Measurements from ENCODE around the gene SOHLH1.
"Not testable (repeated sequence)": the region's sequence is repeated elsewhere in the genome, so short reads cannot be mapped to it uniquely, and the experiment has no call there.

SOHLH1 gene

DNA sequence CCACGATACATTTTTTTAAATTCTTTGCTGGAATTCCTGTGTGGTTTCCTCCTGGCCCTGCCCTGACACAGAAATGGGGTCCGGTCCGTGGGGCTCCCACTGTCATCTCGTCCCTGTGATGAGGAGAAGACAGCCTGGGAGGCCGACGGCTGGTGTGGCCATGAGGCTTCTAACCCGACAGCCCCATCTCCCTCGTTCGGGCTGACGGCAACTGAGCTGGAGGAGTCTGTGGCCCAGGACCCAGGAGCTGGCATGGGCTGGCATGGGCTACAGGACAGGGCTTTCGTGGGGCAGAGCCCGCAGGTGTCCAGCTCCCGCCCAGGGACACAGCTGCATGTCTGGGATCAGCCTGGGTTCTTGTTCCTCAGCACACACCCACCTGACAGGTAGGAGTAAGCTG, 22.4 kb downstream of the SOHLH1 start:
- DNase-seq, result no peak

- DNase-seq, result no peak
Measured at GRCh38 chr9:135674977-135675376, 24.3 kb downstream of the SOHLH1 start.

GRCh38 chr9:135673941-135674340, 25.3 kb downstream of the SOHLH1 start:
- DNase-seq, result no peak

- not testable (repeated sequence) for DNase-seq
Measured at GRCh38 chr9:135672786-135673185, 26.5 kb downstream of the SOHLH1 start.

DNA sequence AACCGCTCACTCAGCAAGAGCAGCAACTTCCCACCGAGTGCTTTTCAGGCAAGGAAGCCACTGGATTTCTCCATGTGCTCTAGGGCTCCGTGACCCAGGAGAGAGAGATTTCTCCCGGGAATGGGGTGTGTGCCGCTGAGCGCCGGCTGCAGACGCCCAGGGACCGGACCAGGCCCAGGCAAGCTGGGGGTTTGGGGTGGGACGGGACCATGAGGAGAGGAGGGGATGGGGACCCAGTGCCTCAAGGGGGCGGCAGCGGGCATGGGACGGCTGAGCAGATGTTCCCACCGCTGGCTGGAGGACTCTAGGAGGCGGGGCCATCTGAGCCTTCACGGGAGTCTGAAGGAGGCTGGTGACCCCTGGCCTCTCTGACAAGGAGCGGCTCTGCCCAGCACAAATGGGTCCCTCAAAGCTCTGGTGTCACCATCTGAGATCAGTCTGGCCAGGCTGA, 27.7 kb downstream of the SOHLH1 start:
- DNase-seq, result no peak

- no peak for DNase-seq
Measured at GRCh38 chr9:135670721-135671590, 28.3 kb downstream of the SOHLH1 start.

DNA sequence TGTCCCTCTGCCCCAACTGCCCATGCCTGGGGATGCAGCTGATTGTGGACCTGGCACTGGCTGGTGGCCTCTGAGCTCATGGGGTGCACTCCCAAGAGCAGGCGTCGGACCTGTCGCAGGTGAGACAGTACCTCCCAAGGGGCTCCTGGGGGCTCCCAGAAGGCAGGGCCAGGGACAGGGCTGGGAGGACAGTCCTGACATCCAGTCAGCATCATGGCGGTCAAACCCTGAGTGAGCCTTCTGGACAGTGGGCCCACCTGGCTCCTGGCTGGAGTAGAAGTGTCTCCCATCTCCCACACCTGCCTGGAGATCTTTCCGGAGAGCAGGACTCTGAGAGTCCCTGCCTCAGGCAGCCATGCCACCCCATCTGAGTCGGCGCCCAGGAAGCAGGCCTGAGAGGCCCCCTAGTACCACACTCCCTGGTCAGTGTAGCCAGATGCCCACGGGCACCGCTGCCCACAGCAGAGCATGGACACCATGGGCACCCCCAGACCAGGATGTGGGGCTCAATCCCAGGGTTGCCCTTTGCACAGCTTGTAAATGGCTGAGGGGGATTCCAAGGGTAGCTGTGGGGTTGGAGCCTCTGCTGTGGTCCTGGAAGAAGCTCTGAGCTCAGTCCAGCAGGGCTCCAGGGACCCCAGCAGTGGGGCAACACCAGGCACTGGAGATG, 29.5 kb downstream of the SOHLH1 start:
- no peak for DNase-seq

DNA sequence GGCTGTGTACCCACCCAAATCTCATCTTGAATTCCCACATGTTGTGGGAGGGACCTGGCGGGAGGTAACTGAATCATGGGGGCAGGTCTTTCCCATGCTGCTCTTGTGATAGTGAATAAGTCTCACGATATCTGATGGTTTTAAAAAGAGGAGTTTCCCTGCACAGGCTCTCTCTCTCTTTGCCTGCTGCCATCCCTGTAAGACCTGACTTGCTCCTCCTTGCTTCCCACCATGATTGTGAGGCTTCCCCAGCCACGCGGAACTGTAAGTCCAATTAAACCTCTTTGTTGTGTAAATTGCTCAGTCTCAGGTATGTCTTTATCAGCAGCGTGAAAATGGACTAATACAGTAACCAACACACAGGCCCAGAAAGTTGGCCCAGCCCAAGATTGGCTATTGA, 30.3 kb downstream of the SOHLH1 start:
- not testable (repeated sequence) for DNase-seq

DNA sequence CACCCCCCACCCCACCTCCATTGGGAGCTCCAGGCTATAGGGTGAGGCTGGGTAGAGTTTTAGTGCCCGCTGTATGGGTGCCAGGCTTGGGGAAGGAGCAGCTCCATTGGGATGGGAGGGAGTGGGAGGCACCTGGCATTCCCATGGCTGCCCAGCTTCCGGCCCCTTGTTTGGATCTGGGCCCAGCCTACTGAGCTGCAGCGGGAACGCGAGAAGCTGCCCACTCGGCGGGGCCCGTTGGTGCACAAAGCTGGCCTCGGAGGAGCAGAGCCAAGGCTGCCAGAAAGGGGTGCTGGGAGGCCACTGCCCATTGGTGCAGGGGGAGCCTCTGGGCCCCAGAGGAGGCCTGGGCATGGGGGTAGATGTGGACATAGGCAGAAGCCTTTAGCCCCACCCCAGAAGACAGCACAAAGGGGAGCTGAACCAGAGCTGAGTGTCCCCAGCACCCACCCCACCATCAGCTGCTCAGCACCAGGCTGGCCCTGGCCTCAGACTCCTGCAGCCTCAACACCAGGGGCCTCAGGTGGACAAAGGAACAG, 31.7 kb downstream of the SOHLH1 start:
- no peak for DNase-seq

- no peak for DNase-seq
Measured at GRCh38 chr9:135666534-135667462, 32.5 kb downstream of the SOHLH1 start.

DNA sequence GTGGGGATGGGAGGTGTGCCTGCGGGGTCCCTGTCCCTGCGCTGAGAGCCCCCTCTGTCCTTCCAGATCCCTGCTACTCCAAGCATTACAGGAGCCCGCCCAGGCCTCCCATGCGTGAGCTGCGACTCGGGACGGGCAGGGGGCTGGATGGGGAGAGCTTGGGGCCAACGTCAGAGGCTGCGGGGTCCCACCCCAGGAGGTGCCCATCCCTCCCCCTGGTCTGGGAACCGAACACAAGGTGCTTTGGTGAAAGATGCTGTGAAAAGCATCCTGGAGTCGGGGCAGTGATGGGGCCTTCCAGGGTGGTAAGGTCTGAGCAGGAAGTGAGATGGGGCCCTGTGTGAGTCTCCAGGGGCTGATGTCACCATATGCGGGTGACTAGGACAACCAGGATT, 33.5 kb downstream of the SOHLH1 start:
- DNase-seq, result no peak

GRCh38 chr9:135664801-135665794, 34.2 kb downstream of the SOHLH1 start:
- no peak for DNase-seq

- DNase-seq, result no peak
Measured at GRCh38 chr9:135664266-135664665, 35.0 kb downstream of the SOHLH1 start.

GRCh38 chr9:135663857-135664256, 35.4 kb downstream of the SOHLH1 start:
- DNase-seq, result no peak

GRCh38 chr9:135663451-135663770, 35.9 kb downstream of the SOHLH1 start:
- no peak for DNase-seq

- DNase-seq, result no peak
Measured at GRCh38 chr9:135662758-135663450, 36.4 kb downstream of the SOHLH1 start, which contains the start of gene LCN9. TSS of gene LCN9 (plus strand) at chr9:135663309. CDS start at chr9:135663322, 13 bp downstream.

DNA sequence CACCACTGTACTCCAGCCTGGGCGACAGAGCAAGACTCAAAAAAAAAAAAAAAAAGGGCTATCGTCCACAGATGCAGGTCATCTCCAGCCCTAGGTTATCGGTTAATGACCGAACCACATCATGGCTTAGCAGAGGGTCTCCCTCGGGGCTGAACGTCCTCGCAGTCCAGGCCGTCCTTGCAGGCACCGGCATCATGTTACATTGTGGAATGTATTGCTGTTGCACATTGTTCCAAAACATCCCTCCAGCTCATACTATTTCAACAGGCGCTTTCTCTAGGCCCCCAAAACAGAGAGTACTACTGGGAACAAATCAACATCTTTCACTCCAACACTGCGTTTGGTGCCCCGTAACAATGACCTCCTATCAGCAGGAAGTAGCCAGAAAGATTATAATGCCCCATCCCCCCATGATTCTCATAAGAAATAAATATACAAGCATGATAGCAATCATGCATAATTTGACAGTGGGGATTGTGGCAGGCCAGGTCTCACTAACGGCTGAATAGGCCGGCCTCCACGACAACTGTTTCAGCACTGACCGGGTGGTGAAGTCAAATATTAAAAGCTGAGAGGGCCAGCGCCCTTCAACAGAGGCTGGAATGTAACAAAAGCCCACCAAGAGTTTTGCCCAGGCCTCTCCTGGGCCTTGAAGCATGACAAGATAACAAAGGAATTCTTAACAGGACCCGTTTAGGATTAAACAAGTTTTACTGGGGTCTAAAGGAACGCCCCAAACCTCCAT, 37.3 kb downstream of the SOHLH1 start:
- DNase-seq, result no peak

GRCh38 chr9:135660407-135660806, 38.9 kb downstream of the SOHLH1 start:
- no peak for DNase-seq

DNA sequence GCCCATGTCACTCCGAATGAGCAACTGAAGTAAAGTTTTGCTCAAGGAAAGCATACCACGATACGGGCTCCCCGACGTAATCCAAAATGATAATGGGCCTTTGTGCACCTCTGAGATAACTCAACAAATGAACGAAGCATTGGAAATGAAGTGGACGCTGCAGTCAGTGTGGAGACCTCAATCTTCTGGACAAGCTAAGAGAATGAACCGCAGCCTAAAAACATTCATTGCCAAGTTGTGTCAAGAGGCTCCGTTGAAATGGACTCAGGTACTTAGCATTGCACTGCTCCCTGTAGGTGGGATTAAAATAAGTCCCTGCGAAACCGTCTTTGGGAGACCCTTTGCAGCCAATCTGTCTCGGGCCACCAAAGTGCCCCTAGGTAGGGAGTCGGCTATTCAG, 40.0 kb downstream of the SOHLH1 start:
- DNase-seq, result no peak

- no peak for DNase-seq
Measured at GRCh38 chr9:135657416-135657815, 41.9 kb downstream of the SOHLH1 start.

Measured in DMS79 (cell line).